ENCODE data around the gene ARSI.

GRCh38 chr5:150349681-150350275, 47.1 kb upstream of the ARSI start:
- TF ChIP-seq CTCF (conservative IDR thresholded peaks at IDR 0.05 in 1 of 2, IDR thresholded peaks at IDR 0.05 in 1 of 2; ENCODE audit: extremely low read depth in 1 of 2, insufficient read depth in 1 of 2, low read depth in 1 of 2, low read length in 2 of 2) (no peak), EZH2 (IDR thresholded peaks at IDR 0.05; ENCODE audit: borderline replicate concordance, low read length) (no peak)

Data from mammary epithelial cell (primary cell).